Psoas muscle (tissue), 8 donors: ENCODE data around the gene TTLL4. TPM values are rescaled to one million over a fixed set of nuclear protein-coding genes. Genes with fewer than 3 reads are reported as not detected.

Experiments
- ATAC-seq, 4 donors: fragments of 200-7000 bp; cut with Tn5 transposase; one replicate each; pipeline ENCODE4 v1.9.1; 2020; ENCODE audit warnings: moderate library complexity in 3 of 4, mild to moderate bottlenecking in 2 of 4
- DNase-seq, 2 donors: peaks; one replicate each; pipeline ENCODE4 v3.0.0-alpha.2; 2020
- H3K27ac ChIP-seq: fragments of 200-600 bp; one replicate; pipeline ENCODE4 v1.8.0; 2022
- H3K27me3 ChIP-seq, 3 donors: fragments of 200-600 bp in 1 of 3; one replicate each; pipeline versions ENCODE4 v1.6.1 to v1.8.0; 2013 to 2022; ENCODE audit warnings: low read length in 2 of 3, mild to moderate bottlenecking in 2 of 3, moderate library complexity in 1 of 3; ENCODE audit not compliant: insufficient read depth in 3 of 3
- H3K36me3 ChIP-seq, 2 donors: fragments of 200-600 bp in 1 of 2; one replicate each; pipeline versions ENCODE4 v1.6.1 to v1.8.0; 2013 to 2022; ENCODE audit warnings: low read depth in 1 of 2, mild to moderate bottlenecking in 1 of 2, moderate library complexity in 1 of 2; ENCODE audit not compliant: insufficient read depth in 1 of 2
- H3K4me1 ChIP-seq: fragments of 200-600 bp; one replicate; pipeline ENCODE4 v1.8.0; 2022
- H3K4me3 ChIP-seq: fragments of 200-600 bp; one replicate; pipeline ENCODE4 v1.8.0; 2022; ENCODE audit warnings: mild to moderate bottlenecking
- H3K9me3 ChIP-seq: fragments of 200-600 bp; one replicate; pipeline ENCODE4 v1.8.0; 2022
- CTCF ChIP-seq: fragments of 200-600 bp; IDR thresholded peaks from one replicate; pipeline ENCODE4 v1.8.0; 2022; ENCODE audit warnings: antibody characterized with exemption
- WGBS, 3 donors: extraction: QIAGEN DNeasy Blood & Tissue Kit; methylation state at CpG; one replicate each; pipeline versions ENCODE4 v1.1.6 to v1.1.7; 2013; 5-methylcytosine and 5-hydroxymethylcytosine counted together
- intact Hi-C, 2 donors: fragments of 100-400 bp; cut with DNase I; formaldehyde crosslinking; loops; one replicate each; pipeline versions ENCODE4 v1.11.0 to v1.14.2; 2022
- polyA plus RNA-seq, 3 donors: library from polyadenylated mRNA; stranded (reverse); fragments of 200-250 nt; gene quantifications; one replicate each; pipeline ENCODE4 v1.2.3, GENCODE V29; 2013
- total RNA-seq, 4 donors: library from RNA; stranded (reverse); fragmentation: NEBNext Ultra II Directional in 2 of 4; extraction: Animal tissue kit (Norgen Biotek cat#: 25700) in 2 of 4; gene quantifications; one replicate each; pipeline versions ENCODE4 v1.2.1 to v1.2.4, GENCODE V29; 2021 to 2023
- donor health status: healthy with polysubstance abuse.
- donor health status: DM: no; HTN: no; CAD: no; lungs with moderate emphysema.
- donor health status: Bipolar disorder and iron deficiency.
- donor health status: healthy.
- donor health status: DM: yes; HTN: yes; CAD: no.
- donor health status: DM: no; HTN: no; CAD: no.
- donor health status: DM: no; HTN: no; CAD: no.
- donor health status: DM: yes; HTN: yes; CAD: no.

Gene TTLL4
- total and polyA plus RNA-seq, 7 donors, result 9.2 to 15.7 (median 14.0) TPM

GRCh38 chr2:218780046-218780445 is 69.4 kb downstream of the TTLL4 start:
- Histone ChIP-seq H3K27ac (no peak overlapping the region), H3K36me3 (no peaks in the 10 kb centered on the region), H3K9me3 (no peaks in the 10 kb centered on the region), H3K27me3 (peaks cover 0 to 2% (median 0%) of the 10 kb centered on the region in 3 donors), H3K4me1 (peaks cover 22% of the 10 kb centered on the region), H3K4me3 (no peak overlapping the region)
- WGBS, 3 donors, result 71 to 97% (median 92%) methylated on average over 2 of the region's 2 CpGs
- intact Hi-C loops, result loop anchor here in 1 of 2 donors (5.0 kb wide), 2 partner anchors 52 to 68 kb away; partner anchors contain the start of genes PRKAG3 and TTLL4
- no peak for ATAC-seq
- no peak for DNase-seq
- TF ChIP-seq CTCF, result no peak

- peaks cover 26% of the 10 kb centered on the region for H3K4me1 ChIP-seq
- peak overlapping the region; percentile 78 for H3K27ac ChIP-seq
- peaks cover 0 to 2% (median 0%) of the 10 kb centered on the region in 3 donors for H3K27me3 ChIP-seq
- no peak for DNase-seq
- intact Hi-C loops, result loop anchor here in 1 of 2 donors (5.0 kb wide), 2 partner anchors 51 to 69 kb away; partner anchors contain the start of genes PRKAG3 and TTLL4
- peak overlapping the region; percentile 74 for H3K4me3 ChIP-seq
- no peaks in the 10 kb centered on the region for H3K9me3 ChIP-seq
- 34 to 44% (median 34%) methylated on average over 15 of the region's 15 CpGs for WGBS, 3 donors
- TF ChIP-seq CTCF, result no peak
- no peaks in the 10 kb centered on the region for H3K36me3 ChIP-seq
- ATAC-seq, result no peak
These were observed 70.4 kb downstream of the TTLL4 start for GRCh38 chr2:218780851-218781690.

- Histone ChIP-seq H3K9me3 (no peaks in the 10 kb centered on the region), H3K4me1 (peaks cover 26% of the 10 kb centered on the region), H3K27me3 (peaks cover 0 to 2% (median 0%) of the 10 kb centered on the region in 3 donors), H3K36me3 (no peaks in the 10 kb centered on the region), H3K27ac (peak within 1 kb of the TSS; percentile 78), H3K4me3 (peak within 1 kb of the TSS; percentile 74)
- 0 to 1% (median 0%) methylated on average over 64 to 76 of the region's 76 CpGs for WGBS, 3 donors
- peak; percentile 83 to 87 (median 85) for ATAC-seq
- DNase-seq, result peak; percentile 61 to 78
- TF ChIP-seq CTCF, result no peak
- intact Hi-C loops, result loop anchor here in 1 of 2 donors (5.0 kb wide), 2 partner anchors 50 to 70 kb away; partner anchors contain the start of genes PRKAG3 and TTLL4
These were observed 71.3 kb downstream of the TTLL4 start, which contains the start of gene CYP27A1 for GRCh38 chr2:218781691-218782527. CYP27A1 (plus strand) TSS chr2:218782147; CDS start chr2:218782183, 36 bp downstream.

GRCh38 chr2:218782528-218782844 is 71.9 kb downstream of the TTLL4 start:
- intact Hi-C loops, result loop anchor here in 1 of 2 donors (5.0 kb wide), 2 partner anchors 50 to 70 kb away; partner anchors contain the start of genes PRKAG3 and TTLL4
- ATAC-seq (peak in 3 of 4 donors; percentile 36 to 59 (median 40)), DNase-seq (no peak)
- H3K4me3 ChIP-seq, result peak overlapping the region; percentile 74
- no peak for TF ChIP-seq CTCF
- H3K27me3 ChIP-seq, result peaks cover 0 to 2% (median 0%) of the 10 kb centered on the region in 3 donors
- H3K27ac ChIP-seq, result peak overlapping the region; percentile 78
- peaks cover 26% of the 10 kb centered on the region for H3K4me1 ChIP-seq
- no peaks in the 10 kb centered on the region for H3K9me3 ChIP-seq
- 5 to 9% (median 7%) methylated on average over 6 of the region's 6 CpGs for WGBS, 3 donors
- H3K36me3 ChIP-seq, result no peaks in the 10 kb centered on the region
